ENCODE data around the gene RGS2.

DNA sequence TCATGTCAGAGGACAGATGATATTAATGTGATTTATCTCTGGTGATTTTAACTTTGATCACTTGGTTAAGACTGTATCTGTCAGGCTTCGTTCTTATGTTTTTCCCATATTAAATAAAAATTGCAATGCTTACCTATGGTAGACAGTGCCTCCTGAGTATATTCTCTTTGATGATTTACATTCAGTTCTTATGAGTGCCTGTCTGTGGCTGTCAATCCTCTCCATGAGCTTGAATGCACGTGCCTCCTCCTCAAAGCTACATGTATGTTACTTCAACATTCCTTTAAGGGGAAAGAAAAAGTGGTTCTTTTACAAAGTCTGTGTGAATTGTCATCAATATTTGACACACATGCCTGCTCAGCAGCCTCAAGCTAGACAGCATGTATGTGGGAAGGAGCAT lies 44.2 kb upstream of the RGS2 start:
- TF ChIP-seq, protein P1, sequence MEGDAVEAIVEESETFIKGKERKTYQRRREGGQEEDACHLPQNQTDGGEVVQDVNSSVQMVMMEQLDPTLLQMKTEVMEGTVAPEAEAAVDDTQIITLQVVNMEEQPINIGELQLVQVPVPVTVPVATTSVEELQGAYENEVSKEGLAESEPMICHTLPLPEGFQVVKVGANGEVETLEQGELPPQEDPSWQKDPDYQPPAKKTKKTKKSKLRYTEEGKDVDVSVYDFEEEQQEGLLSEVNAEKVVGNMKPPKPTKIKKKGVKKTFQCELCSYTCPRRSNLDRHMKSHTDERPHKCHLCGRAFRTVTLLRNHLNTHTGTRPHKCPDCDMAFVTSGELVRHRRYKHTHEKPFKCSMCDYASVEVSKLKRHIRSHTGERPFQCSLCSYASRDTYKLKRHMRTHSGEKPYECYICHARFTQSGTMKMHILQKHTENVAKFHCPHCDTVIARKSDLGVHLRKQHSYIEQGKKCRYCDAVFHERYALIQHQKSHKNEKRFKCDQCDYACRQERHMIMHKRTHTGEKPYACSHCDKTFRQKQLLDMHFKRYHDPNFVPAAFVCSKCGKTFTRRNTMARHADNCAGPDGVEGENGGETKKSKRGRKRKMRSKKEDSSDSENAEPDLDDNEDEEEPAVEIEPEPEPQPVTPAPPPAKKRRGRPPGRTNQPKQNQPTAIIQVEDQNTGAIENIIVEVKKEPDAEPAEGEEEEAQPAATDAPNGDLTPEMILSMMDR (IDR thresholded peaks at IDR 0.05) = no peak
- no peak for TF ChIP-seq POLR2A (IDR thresholded peaks at IDR 0.05)
